GM20431 (cell line): ENCODE results near the gene MEGF9.

Source experiments
- in situ Hi-C: fragments of 300-500 bp; cut with MseI, MboI; formaldehyde crosslinking; loops from one replicate; pipeline ENCODE4 v1.15.0; 2020; ENCODE audit warnings: low sequenced_read_pairs; ENCODE audit not compliant: unreplicated experiment

The MEGF9 gene

GRCh38 chr9:120593250-120593954 is 120.9 kb downstream of the MEGF9 start:
- in situ Hi-C loops: no loop called here

- in situ Hi-C loops: no loop called here
Measured at GRCh38 chr9:120592210-120592609, 122.1 kb downstream of the MEGF9 start.

- in situ Hi-C loops: no loop called here
Measured at GRCh38 chr9:120587328-120587727, 126.9 kb downstream of the MEGF9 start.

GRCh38 chr9:120583958-120584369 is 130.3 kb downstream of the MEGF9 start:
- in situ Hi-C loops: no loop called here

GRCh38 chr9:120580051-120580896 is 134.0 kb downstream of the MEGF9 start, which contains the start of gene CDK5RAP2:
CDK5RAP2 (minus strand) TSS chr9:120580167; CDS start chr9:120579978, 189 bp downstream.
- in situ Hi-C loops: no loop called here

- in situ Hi-C loops: no loop called here
Measured at GRCh38 chr9:120579139-120580050, 134.9 kb downstream of the MEGF9 start.

- in situ Hi-C loops: no loop called here
Measured at GRCh38 chr9:120574473-120574872, 139.8 kb downstream of the MEGF9 start.

GRCh38 chr9:120572472-120572871 is 141.8 kb downstream of the MEGF9 start:
- in situ Hi-C loops: no loop called here

GRCh38 chr9:120571443-120572257 is 142.6 kb downstream of the MEGF9 start:
- in situ Hi-C loops: no loop called here

- in situ Hi-C loops: no loop called here
Measured at GRCh38 chr9:120570296-120570695, 144.0 kb downstream of the MEGF9 start.

- in situ Hi-C loops: no loop called here
Measured at GRCh38 chr9:120569556-120569955, 144.7 kb downstream of the MEGF9 start.

GRCh38 chr9:120568816-120569215 is 145.5 kb downstream of the MEGF9 start:
- in situ Hi-C loops: no loop called here

GRCh38 chr9:120567874-120568273 is 146.4 kb downstream of the MEGF9 start:
- in situ Hi-C loops: no loop called here

- in situ Hi-C loops: no loop called here
Measured at GRCh38 chr9:120567081-120567480, 147.2 kb downstream of the MEGF9 start.

- in situ Hi-C loops: no loop called here
Measured at GRCh38 chr9:120564589-120564988, 149.7 kb downstream of the MEGF9 start.

- in situ Hi-C loops: no loop called here
Measured at GRCh38 chr9:120562861-120563443, 151.3 kb downstream of the MEGF9 start.

GRCh38 chr9:120561709-120562108 is 152.6 kb downstream of the MEGF9 start:
- in situ Hi-C loops: no loop called here

GRCh38 chr9:120559546-120559945 is 154.7 kb downstream of the MEGF9 start:
- in situ Hi-C loops: no loop called here

GRCh38 chr9:120558454-120558853 is 155.8 kb downstream of the MEGF9 start:
- in situ Hi-C loops: no loop called here
